Endodermal cell (in vitro differentiated cells): ENCODE results near the gene EVA1C. TPM values are rescaled to one million over a fixed set of nuclear protein-coding genes. Genes with fewer than 3 reads are reported as not detected.

Source experiments
- DNase-seq: peaks from one replicate; pipeline ENCODE4 v3.0.0-alpha.2; 2017
- H3K27ac ChIP-seq: 2 replicates; pipeline ENCODE4 v1.5.1; 2013; ENCODE audit warnings: mild to moderate bottlenecking, low read depth, low read length, moderate library complexity
- H3K27me3 ChIP-seq: 2 replicates; pipeline ENCODE4 v1.6.1; 2013; ENCODE audit warnings: mild to moderate bottlenecking, low read length, moderate library complexity; ENCODE audit not compliant: insufficient read depth, control insufficient read depth, poor library complexity, severe bottlenecking
- H3K36me3 ChIP-seq: 2 replicates; pipeline ENCODE4 v1.7.0; 2013; ENCODE audit warnings: mild to moderate bottlenecking, low read length, moderate library complexity; ENCODE audit not compliant: control insufficient read depth, insufficient read depth
- H3K4me1 ChIP-seq: one replicate; pipeline ENCODE4 v1.7.0; 2013; ENCODE audit warnings: low read length; ENCODE audit not compliant: control insufficient read depth, insufficient read depth
- H3K4me3 ChIP-seq: 2 replicates; pipeline ENCODE4 v1.5.1; 2013; ENCODE audit warnings: mild to moderate bottlenecking, low read length, moderate library complexity
- H3K9ac ChIP-seq: 2 replicates; pipeline ENCODE4 v1.6.1; 2013; ENCODE audit warnings: mild to moderate bottlenecking, low read length, moderate library complexity; ENCODE audit not compliant: poor library complexity, severe bottlenecking; ENCODE audit errors: extremely low read depth
- H3K9me3 ChIP-seq: 2 replicates; pipeline ENCODE4 v1.6.1; 2013; ENCODE audit warnings: mild to moderate bottlenecking, low read length, moderate library complexity; ENCODE audit not compliant: control insufficient read depth
- H3K27ac Mint-ChIP-seq: 2 replicates; pipeline ENCODE4 v1.8.0; 2020; ENCODE audit warnings: mixed read lengths
- H3K27me3 Mint-ChIP-seq: 2 replicates; pipeline ENCODE4 v1.8.0; 2021; ENCODE audit warnings: mild to moderate bottlenecking, mixed read lengths; ENCODE audit not compliant: insufficient read depth
- H3K36me3 Mint-ChIP-seq: 2 replicates; pipeline ENCODE4 v1.8.0; 2020; ENCODE audit warnings: low read depth, mixed read lengths
- H3K4me1 Mint-ChIP-seq: 2 replicates; pipeline ENCODE4 v1.8.0; 2020; ENCODE audit warnings: mixed read lengths
- H3K4me3 Mint-ChIP-seq: 2 replicates; pipeline ENCODE4 v1.8.0; 2020; ENCODE audit warnings: mild to moderate bottlenecking, moderate library complexity, mixed read lengths
- H3K9me3 Mint-ChIP-seq: 2 replicates; pipeline ENCODE4 v1.8.0; 2020; ENCODE audit warnings: mild to moderate bottlenecking, mixed read lengths
- CTCF ChIP-seq: fragments of 200-600 bp; sonication (generic); conservative IDR thresholded peaks from 2 replicates; pipeline ENCODE4 v1.5.0; 2021; ENCODE audit warnings: antibody characterized with exemption, mild to moderate bottlenecking
- WGBS, 2 experiments: methylation state at CpG; one replicate each; pipeline versions ENCODE4 v1.1.5 to v1.1.7; 2013; ENCODE audit warnings: missing lambda C conversion rate in 2 of 2, mixed read lengths in 1 of 2; ENCODE audit not compliant: insufficient coverage in 1 of 2, insufficient read length in 1 of 2; 5-methylcytosine and 5-hydroxymethylcytosine counted together
- total RNA-seq, 2 donors: library from RNA; stranded (reverse); fragmentation: NEBNext Ultra II Directional in 1 of 2; extraction: Animal tissue kit (Norgen Biotek cat#: 25700) in 1 of 2; gene quantifications; 2 replicates in 1 of 2; 3 replicates in 1 of 2; pipeline ENCODE4 v1.2.1, GENCODE V29; 2021

EVA1C gene
- total RNA-seq, 2 donors from 2014 or later: 0.68 TPM; not detected in 1

- H3K4me3 ChIP-seq: no peak overlapping the region
- TF ChIP-seq CTCF: no peak
Measured at GRCh38 chr21:32475162-32475812, 62.8 kb downstream of the EVA1C start.

DNA sequence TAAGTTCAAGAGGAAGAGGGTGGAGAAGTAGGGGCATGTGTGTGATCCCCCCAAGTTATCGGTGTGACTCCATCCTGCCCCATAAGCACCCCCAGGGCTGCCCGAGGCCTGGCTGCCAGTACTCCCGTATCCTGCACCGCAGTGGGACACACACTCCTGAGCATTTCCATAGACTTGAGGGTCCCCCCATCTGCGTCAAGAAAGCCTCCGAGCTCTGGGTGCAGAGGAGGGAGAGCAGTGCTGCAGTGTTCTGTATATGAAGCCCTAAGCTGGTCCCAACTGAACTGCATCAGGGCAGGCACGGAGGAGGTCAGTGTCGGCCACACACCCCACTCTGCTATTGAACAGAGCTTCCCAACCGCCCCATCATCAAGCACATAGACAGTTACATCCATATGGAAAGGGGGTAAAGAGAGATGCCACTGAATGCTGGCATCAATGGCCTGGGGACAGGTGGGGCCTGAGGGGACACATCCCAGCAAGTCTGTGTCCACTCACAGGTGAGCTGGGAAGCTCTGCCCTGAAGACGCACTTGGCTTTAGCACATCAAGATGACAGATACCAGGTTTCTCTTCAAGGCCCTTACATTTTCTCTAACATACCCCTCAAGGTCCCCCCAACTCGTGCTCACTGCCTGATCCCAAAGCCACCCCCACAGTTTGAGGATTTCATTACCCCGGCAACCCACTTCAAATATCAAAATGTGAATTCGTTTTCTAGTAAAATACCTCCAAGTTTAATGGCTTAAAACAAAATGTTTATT, 64.3 kb downstream of the EVA1C start:
- Mint-ChIP-seq H3K4me1 (no peaks in the 10 kb centered on the region), H3K27ac (no peak overlapping the region), H3K27me3 (no peaks in the 10 kb centered on the region), H3K36me3 (no peaks in the 10 kb centered on the region), H3K4me3 (no peak overlapping the region), H3K9me3 (no peaks in the 10 kb centered on the region)
- H3K36me3 ChIP-seq: no peaks in the 10 kb centered on the region
- H3K4me1 ChIP-seq: no peaks in the 10 kb centered on the region
- H3K4me3 ChIP-seq: no peak overlapping the region
- TF ChIP-seq CTCF: no peak
- H3K27me3 ChIP-seq: no peaks in the 10 kb centered on the region
- WGBS, 2 experiments: 90 to 93% methylated on average over 3 to 13 of the region's 13 CpGs
- H3K9me3 ChIP-seq: no peaks in the 10 kb centered on the region
- DNase-seq: no peak
- no peak overlapping the region for H3K27ac ChIP-seq
- H3K9ac ChIP-seq: no peak overlapping the region

More at GRCh38 chr21:32475162-32475812, 62.8 kb downstream of the EVA1C start:
- peaks cover 2% of the 10 kb centered on the region for H3K27me3 Mint-ChIP-seq
- no peak overlapping the region for H3K27ac Mint-ChIP-seq
- 80 to 91% methylated on average over 3 to 9 of the region's 9 CpGs for WGBS, 2 experiments
- H3K27ac ChIP-seq: no peak overlapping the region
- H3K9me3 Mint-ChIP-seq: no peaks in the 10 kb centered on the region
- no peak overlapping the region for H3K9ac ChIP-seq
- no peaks in the 10 kb centered on the region for H3K27me3 ChIP-seq
- H3K4me1 ChIP-seq: no peaks in the 10 kb centered on the region
- no peaks in the 10 kb centered on the region for H3K9me3 ChIP-seq
- H3K4me1 Mint-ChIP-seq: no peaks in the 10 kb centered on the region
- H3K4me3 Mint-ChIP-seq: no peak overlapping the region
- H3K36me3 Mint-ChIP-seq: no peaks in the 10 kb centered on the region
- no peak for DNase-seq
- H3K36me3 ChIP-seq: no peaks in the 10 kb centered on the region

GRCh38 chr21:32477424-32477745, 64.9 kb downstream of the EVA1C start:
- Histone ChIP-seq H3K9me3 (no peaks in the 10 kb centered on the region), H3K36me3 (no peaks in the 10 kb centered on the region), H3K9ac (no peak overlapping the region), H3K4me1 (no peaks in the 10 kb centered on the region), H3K27ac (no peak overlapping the region), H3K4me3 (no peak overlapping the region), H3K27me3 (no peaks in the 10 kb centered on the region)
- TF ChIP-seq CTCF: no peak
- no peak for DNase-seq
- Mint-ChIP-seq H3K27me3 (peaks cover under 1% of the 10 kb centered on the region), H3K4me3 (no peak overlapping the region), H3K36me3 (no peaks in the 10 kb centered on the region), H3K9me3 (no peaks in the 10 kb centered on the region), H3K27ac (no peak overlapping the region), H3K4me1 (no peaks in the 10 kb centered on the region)
- WGBS, 2 experiments: 90 to 100% methylated on average over 1 to 4 of the region's 9 CpGs
